T-helper 1 cell treated with Interleukin-12 subunit alpha and Interleukin-12 subunit beta and Interleukin-4 antibody, amounts not matched to agents 30 μg/mL and 1 μg/mL, for 36 hours (primary cell): ENCODE results near the gene METTL2B.
A peak's percentile ranks its signal among the peaks of the same experiment; 100 is the strongest.
"Not testable (repeated sequence)": the region's sequence is repeated elsewhere in the genome, so short reads cannot be mapped to it uniquely, and the experiment has no call there.

Experiments used
- H3K27ac Mint-ChIP-seq: one replicate; pipeline ENCODE4 v1.8.0; 2021; ENCODE audit warnings: mild to moderate bottlenecking, mixed read lengths
- H3K27me3 Mint-ChIP-seq: one replicate; pipeline ENCODE4 v1.8.0; 2021; ENCODE audit warnings: low read depth, mixed read lengths
- H3K36me3 Mint-ChIP-seq: one replicate; pipeline ENCODE4 v1.8.0; 2021; ENCODE audit warnings: low read depth, mixed read lengths
- H3K4me1 Mint-ChIP-seq: one replicate; pipeline ENCODE4 v1.8.0; 2021; ENCODE audit warnings: low read depth, mixed read lengths
- H3K4me3 Mint-ChIP-seq: one replicate; pipeline ENCODE4 v1.8.0; 2021; ENCODE audit warnings: mild to moderate bottlenecking, moderate library complexity, mixed read lengths
- H3K9me3 Mint-ChIP-seq: one replicate; pipeline ENCODE4 v1.8.0; 2021; ENCODE audit warnings: mixed read lengths

Gene METTL2B

GRCh38 chr7:128529191-128529590 is 52.6 kb downstream of the METTL2B start:
- H3K4me1 Mint-ChIP-seq, result peaks cover 22% of the 10 kb centered on the region
- H3K4me3 Mint-ChIP-seq, result not testable (repeated sequence)

GRCh38 chr7:128530121-128530854 is 53.7 kb downstream of the METTL2B start:
- H3K27me3 Mint-ChIP-seq, H3K9me3 Mint-ChIP-seq: not testable (repeated sequence)
- Mint-ChIP-seq H3K36me3 (peaks cover 15% of the 10 kb centered on the region), H3K4me1 (peaks cover 27% of the 10 kb centered on the region), H3K27ac (peak overlapping the region; percentile 89), H3K4me3 (peak overlapping the region; percentile 89)

More at GRCh38 chr7:128529191-128529590, 52.6 kb downstream of the METTL2B start:
- H3K36me3 Mint-ChIP-seq, H3K9me3 Mint-ChIP-seq, H3K27me3 Mint-ChIP-seq, H3K27ac Mint-ChIP-seq: not testable (repeated sequence)

- H3K4me1 Mint-ChIP-seq, result peaks cover 29% of the 10 kb centered on the region
- no peak overlapping the region for H3K27ac Mint-ChIP-seq
- H3K9me3 Mint-ChIP-seq, result no peaks in the 10 kb centered on the region
- H3K27me3 Mint-ChIP-seq, result no peaks in the 10 kb centered on the region
- H3K4me3 Mint-ChIP-seq, result no peak overlapping the region
- H3K36me3 Mint-ChIP-seq, result peaks cover 17% of the 10 kb centered on the region
Observed at GRCh38 chr7:128530855-128531104, 54.2 kb downstream of the METTL2B start.

- H3K9me3 Mint-ChIP-seq, H3K27ac Mint-ChIP-seq, H3K27me3 Mint-ChIP-seq: not testable (repeated sequence)
- peaks cover 17% of the 10 kb centered on the region for H3K36me3 Mint-ChIP-seq
- H3K4me3 Mint-ChIP-seq, result peak overlapping the region; percentile 61
- H3K4me1 Mint-ChIP-seq, result peaks cover 30% of the 10 kb centered on the region
Observed at GRCh38 chr7:128531105-128531954, 54.8 kb downstream of the METTL2B start.

- H3K27me3 Mint-ChIP-seq, H3K9me3 Mint-ChIP-seq: not testable (repeated sequence)
- Mint-ChIP-seq H3K4me3 (peak overlapping the region; percentile 90), H3K4me1 (peaks cover 32% of the 10 kb centered on the region), H3K36me3 (peaks cover 17% of the 10 kb centered on the region), H3K27ac (peak overlapping the region; percentile 90)
Observed at GRCh38 chr7:128531955-128532478, 55.5 kb downstream of the METTL2B start.

GRCh38 chr7:128532956-128533355 is 56.4 kb downstream of the METTL2B start:
- H3K27me3 Mint-ChIP-seq, H3K9me3 Mint-ChIP-seq: not testable (repeated sequence)

GRCh38 chr7:128537410-128537809 is 60.9 kb downstream of the METTL2B start:
- not testable (repeated sequence) for H3K9me3 Mint-ChIP-seq, H3K4me3 Mint-ChIP-seq, H3K27me3 Mint-ChIP-seq, H3K27ac Mint-ChIP-seq
- peaks cover 21% of the 10 kb centered on the region for H3K36me3 Mint-ChIP-seq
- H3K4me1 Mint-ChIP-seq, result peaks cover 28% of the 10 kb centered on the region

More at GRCh38 chr7:128532956-128533355, 56.4 kb downstream of the METTL2B start:
- Mint-ChIP-seq H3K4me1 (peaks cover 33% of the 10 kb centered on the region), H3K36me3 (peaks cover 18% of the 10 kb centered on the region), H3K4me3 (peak overlapping the region; percentile 90), H3K27ac (peak overlapping the region; percentile 90)

GRCh38 chr7:128542530-128542929 is 66.0 kb downstream of the METTL2B start:
- not testable (repeated sequence) for H3K9me3 Mint-ChIP-seq, H3K4me3 Mint-ChIP-seq, H3K27me3 Mint-ChIP-seq
- H3K27ac Mint-ChIP-seq, result peak overlapping the region; percentile 50
- H3K36me3 Mint-ChIP-seq, result peaks cover 21% of the 10 kb centered on the region
- peaks cover 10% of the 10 kb centered on the region for H3K4me1 Mint-ChIP-seq

- peaks cover 20% of the 10 kb centered on the region for H3K36me3 Mint-ChIP-seq
- not testable (repeated sequence) for H3K27me3 Mint-ChIP-seq, H3K4me3 Mint-ChIP-seq, H3K27ac Mint-ChIP-seq, H3K4me1 Mint-ChIP-seq, H3K9me3 Mint-ChIP-seq
Observed at GRCh38 chr7:128543300-128543699, 66.8 kb downstream of the METTL2B start.

GRCh38 chr7:128546319-128546851 is 69.8 kb downstream of the METTL2B start:
- H3K27ac Mint-ChIP-seq, H3K4me1 Mint-ChIP-seq, H3K4me3 Mint-ChIP-seq, H3K27me3 Mint-ChIP-seq, H3K9me3 Mint-ChIP-seq: not testable (repeated sequence)
- peaks cover 20% of the 10 kb centered on the region for H3K36me3 Mint-ChIP-seq

GRCh38 chr7:128550920-128551319 is 74.4 kb downstream of the METTL2B start:
- Mint-ChIP-seq H3K27ac (no peak overlapping the region), H3K4me1 (peaks cover 2% of the 10 kb centered on the region), H3K36me3 (peaks cover 13% of the 10 kb centered on the region), H3K27me3 (no peaks in the 10 kb centered on the region), H3K4me3 (no peak overlapping the region), H3K9me3 (no peaks in the 10 kb centered on the region)

- H3K27ac Mint-ChIP-seq, H3K27me3 Mint-ChIP-seq, H3K4me3 Mint-ChIP-seq, H3K9me3 Mint-ChIP-seq, H3K36me3 Mint-ChIP-seq, H3K4me1 Mint-ChIP-seq: not testable (repeated sequence)
Observed at GRCh38 chr7:128554394-128554793, 77.8 kb downstream of the METTL2B start.
